ENCODE data around the gene MAPK9.
"Not testable (repeated sequence)": the region's sequence is repeated elsewhere in the genome, so short reads cannot be mapped to it uniquely, and the experiment has no call there.

Gene MAPK9

GRCh38 chr5:180326989-180327565 is 35.2 kb upstream of the MAPK9 start:
- DNase-seq (ENCODE audit: low read depth): no peak

DNA sequence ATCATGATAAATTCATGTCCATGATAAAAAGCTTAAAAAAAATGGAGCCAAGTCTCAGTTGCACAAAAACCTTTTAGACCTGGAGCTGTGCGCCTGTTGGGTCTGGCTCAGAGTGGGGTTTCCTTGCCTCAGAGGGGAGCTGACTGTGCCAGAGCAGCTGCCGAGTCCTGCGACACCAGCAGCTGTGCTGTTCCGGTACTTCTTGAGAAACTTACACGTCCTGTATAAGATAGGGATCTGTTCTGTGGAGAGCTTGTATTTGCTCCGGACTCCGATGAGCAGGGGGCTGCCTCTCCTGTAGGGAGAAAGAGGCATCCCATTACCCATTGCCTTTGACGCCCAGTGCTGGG is 32.7 kb upstream of the MAPK9 start:
- no peak for DNase-seq (ENCODE audit: low read depth)

DNA sequence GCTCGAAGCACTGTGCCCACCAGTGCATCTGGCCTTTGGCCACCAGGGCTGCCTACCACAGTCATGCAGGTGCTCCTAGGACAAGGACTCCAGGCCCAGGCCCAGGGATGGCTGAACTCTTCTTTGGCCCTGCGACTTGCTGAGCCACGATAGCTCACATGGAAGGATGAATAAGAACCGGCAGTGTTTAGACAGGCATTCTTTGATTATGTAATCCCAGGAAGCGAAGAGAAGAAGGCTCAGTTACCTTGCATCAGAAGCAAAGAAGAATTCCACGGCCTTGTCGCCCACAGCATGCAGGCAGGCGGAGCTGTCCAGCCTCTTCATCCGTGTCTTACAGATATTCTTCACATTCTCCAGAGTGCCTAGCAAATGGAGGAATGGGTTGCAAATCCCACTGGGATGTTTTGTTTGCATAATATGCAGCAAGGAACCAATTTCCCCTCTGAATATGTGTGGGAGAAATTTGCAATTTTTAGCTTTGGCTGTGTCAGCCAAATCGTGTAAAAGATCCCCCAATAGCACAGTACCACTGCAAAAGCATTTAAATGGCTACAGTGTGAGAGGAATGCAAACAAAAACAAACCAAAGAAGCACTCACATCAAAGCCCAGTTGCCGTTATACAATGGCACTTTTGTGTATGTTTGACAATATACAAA is 32.2 kb upstream of the MAPK9 start:
- no peak for DNase-seq (ENCODE audit: low read depth)

DNA sequence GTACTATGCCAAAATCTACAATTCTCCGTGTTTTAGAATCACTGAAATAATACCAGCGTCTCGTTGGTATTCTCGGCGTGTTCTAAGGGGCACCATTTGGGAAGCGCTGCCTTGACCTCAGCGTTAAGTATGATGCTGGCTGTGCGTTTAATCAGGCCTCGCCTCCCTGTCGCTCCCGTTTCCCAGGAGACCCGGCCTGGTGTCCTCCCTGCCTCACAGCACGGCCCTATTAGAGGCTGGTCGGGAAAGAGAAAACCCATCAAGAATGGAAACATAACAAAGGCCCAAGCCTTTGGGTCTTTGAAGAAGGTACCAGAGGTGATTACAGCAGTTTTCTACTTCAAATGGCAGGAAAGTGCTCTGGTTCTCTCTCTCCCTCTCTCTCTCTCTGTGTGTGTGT is 31.3 kb upstream of the MAPK9 start:
- no peak for DNase-seq (ENCODE audit: low read depth)

- DNase-seq (ENCODE audit: low read depth): no peak
Observed at GRCh38 chr5:180318456-180319089, 26.7 kb upstream of the MAPK9 start.

DNA sequence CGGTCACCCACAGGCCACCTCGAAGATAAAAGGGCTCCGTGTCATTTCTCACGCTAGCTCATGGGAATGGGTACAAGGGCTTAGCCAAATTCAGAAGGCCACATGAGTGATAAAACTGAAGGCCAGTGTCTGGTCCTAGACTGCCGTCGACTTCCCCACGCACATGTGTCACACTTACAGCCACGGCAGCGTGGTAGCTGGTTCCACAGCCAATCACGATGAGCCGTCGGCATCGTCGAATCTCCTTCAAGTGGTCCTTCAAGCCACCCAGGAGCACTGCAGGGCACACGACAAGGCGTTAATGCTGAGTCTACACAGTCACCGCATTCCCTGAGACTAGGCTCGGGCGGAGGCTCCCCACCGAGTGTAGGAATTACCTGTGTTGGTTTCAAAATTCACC is 24.7 kb upstream of the MAPK9 start:
- DNase-seq (ENCODE audit: low read depth): no peak

- DNase-seq (ENCODE audit: low read depth): peak; percentile 58
Observed at GRCh38 chr5:180315762-180316212, 23.9 kb upstream of the MAPK9 start.

- DNase-seq (ENCODE audit: low read depth): no peak
Observed at GRCh38 chr5:180313677-180314505, 22.0 kb upstream of the MAPK9 start.

GRCh38 chr5:180311216-180311615 is 19.3 kb upstream of the MAPK9 start:
- DNase-seq (ENCODE audit: low read depth): no peak

DNA sequence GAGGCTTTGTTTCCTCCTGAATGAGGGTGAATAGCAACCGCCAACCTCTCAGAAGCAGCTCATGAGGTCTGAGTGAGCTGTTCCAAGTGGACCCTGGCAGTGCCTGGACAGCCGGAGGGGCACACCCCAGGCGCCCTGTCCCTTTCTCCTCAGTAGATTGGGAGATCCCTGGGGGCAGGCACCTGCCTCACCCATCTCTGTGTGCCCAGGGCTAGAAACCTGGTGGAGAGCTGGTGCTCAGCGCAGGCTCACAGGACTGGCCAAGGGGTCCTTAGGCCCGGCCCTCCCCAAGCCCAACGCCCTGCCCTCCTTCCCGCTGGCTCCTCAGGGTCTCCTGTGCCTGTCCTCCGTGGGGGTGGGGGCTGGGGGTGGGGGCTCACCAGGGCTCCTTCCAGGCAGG is 14.9 kb upstream of the MAPK9 start:
- no peak for DNase-seq (ENCODE audit: low read depth)

- DNase-seq (ENCODE audit: low read depth): no peak
Observed at GRCh38 chr5:180305481-180305880, 13.6 kb upstream of the MAPK9 start.

DNA sequence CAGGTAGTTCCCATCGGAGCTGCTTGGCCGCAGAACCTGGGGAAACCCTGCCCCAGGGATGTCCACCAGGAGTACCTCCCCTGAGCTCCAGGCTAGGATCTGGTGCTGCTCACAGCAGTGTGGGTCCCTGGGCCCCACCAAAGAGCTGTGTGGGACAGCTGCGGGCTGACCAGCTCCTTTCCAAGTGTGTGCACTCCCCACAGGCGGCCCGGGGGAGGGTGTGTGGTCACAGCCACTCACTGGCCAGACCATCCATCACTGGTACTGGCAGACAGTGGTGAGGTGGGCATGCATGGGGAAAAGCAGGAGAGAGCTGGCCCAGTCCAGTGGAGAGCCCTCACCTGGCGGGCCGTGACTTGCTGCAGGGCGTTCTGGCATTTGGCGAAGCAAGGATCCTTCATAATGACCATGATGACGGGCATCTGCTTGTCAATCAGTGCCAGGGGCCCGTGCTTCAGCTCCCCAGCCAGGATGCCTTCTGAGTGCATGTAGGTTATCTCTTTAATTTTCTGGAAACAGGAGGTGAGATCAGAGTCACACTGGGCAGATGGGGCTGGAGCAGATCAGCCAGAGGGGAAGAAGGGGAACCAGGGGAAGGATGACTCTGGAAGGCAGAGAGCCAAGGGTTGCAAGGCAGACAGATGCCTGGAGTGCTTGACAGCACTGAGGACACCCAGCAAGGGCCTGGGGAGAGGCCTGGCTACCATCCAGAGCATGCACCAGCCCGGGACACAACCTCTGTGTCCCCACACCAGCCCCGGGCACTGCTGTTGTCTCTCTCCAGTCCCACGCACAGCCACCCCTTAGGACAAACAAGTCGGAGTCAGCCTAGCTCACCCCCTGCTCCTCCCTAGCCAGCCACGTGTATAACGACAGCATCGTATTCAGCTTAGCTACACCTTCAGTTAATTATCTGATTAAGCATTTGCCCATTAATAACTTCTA is 12.8 kb upstream of the MAPK9 start:
- no peak for DNase-seq (ENCODE audit: low read depth)

DNA sequence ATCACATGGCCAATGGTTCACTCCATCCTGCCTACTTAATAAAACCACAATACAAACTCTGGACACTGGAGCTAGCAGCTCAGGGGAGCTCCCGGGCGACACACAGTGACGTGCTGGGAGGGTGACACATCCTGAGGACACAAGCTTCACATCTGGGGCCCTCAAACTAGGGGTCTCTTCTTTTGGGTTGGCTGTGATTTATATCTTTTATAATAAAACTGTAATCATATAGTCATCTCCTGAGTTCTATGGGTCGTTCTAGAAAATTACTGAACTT is 12.1 kb upstream of the MAPK9 start:
- no peak for DNase-seq (ENCODE audit: low read depth)

DNA sequence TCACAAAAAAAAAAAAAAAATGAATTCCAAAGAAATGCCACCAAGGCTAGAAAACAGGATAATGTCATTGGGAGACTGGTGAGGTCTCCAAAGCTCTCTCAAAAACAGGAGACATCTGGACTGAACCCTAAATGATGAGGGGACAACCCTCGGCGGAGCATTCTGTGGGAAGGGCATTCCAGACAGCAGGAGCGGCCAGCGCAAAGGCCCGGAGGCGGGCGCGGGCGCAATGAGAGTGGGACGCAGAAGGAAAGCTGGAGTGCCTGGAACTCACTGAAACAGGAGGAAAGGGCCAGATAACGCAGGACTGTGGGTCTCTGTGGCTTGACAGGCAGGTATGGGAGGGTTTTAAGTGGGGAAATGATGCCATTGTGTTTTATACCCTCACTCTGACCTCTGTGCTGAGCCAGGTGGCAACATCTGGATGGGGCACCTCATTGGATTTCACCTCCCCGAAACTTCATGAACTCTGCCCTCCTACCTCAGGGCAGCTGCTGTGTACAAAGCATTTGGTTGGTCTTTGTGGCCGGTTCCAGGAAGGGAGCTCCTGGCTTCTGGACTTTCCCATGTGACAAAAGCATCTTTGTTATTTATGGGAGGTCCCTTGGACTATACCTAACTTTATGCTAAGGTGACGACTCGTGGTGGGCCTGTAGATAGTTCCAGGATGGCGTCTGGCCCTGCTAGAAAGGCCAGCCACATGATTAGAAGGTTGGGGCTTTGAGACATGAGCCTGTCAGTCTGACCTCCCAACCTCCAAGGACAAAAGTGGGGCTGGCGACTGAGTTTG is 11.5 kb upstream of the MAPK9 start:
- no peak for DNase-seq (ENCODE audit: low read depth)

GRCh38 chr5:180302256-180302655 is 10.4 kb upstream of the MAPK9 start:
- DNase-seq (ENCODE audit: low read depth): no peak

DNA sequence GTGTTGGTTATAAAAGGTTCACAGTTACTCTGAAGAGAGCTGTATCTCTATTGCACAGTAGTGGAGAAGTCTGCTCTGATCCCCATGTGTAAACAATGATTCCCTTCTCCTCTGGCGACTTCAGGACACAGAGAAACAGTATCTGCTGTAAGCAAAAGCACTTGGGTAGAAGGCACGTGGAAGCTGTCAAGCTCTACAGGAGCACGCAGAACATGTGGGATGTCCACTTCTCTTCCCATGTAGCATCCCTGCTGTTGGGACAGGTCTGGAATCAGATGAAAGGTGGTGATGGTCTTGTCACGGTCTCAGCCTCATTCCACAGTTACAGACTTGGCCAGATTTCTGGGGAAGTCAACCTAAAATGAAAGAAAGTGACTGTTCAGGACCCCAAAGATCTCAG is 9.4 kb upstream of the MAPK9 start:
- no peak for DNase-seq (ENCODE audit: low read depth)

DNA sequence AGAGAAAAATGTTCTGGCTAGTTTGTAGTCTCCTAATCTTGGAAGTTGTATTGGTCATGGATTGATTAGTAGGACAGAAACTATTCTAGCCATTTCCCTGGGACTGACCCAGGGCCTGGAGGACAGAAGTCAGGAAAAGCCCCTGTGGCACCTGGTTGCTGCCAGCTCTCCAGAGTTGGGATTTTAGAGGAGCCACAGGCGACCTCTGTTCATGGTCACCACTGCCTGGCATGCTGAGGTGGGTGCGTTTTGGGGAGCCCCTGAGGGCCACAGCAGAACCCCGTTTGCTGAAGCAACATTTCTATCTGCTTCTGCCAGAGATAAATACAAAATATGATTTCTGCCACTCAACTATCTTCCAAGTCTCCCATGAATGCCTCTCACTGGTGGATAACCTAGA is 7.6 kb upstream of the MAPK9 start:
- no peak for DNase-seq (ENCODE audit: low read depth)

- DNase-seq (ENCODE audit: low read depth): not testable (repeated sequence)
Observed at GRCh38 chr5:180299014-180299413, 7.1 kb upstream of the MAPK9 start.

- no peak for DNase-seq (ENCODE audit: low read depth)
Observed at GRCh38 chr5:180297587-180298282, 5.9 kb upstream of the MAPK9 start.

GRCh38 chr5:180296771-180297170 is 4.9 kb upstream of the MAPK9 start:
- no peak for DNase-seq (ENCODE audit: low read depth)

Measured in activated T-helper 9 cell treated with anti-CD3 and anti-CD28 coated beads, Interleukin-2, amount 50 U/mL, for 16 hours (primary cell).